Suprapubic skin (tissue), 4 donors: Measurements from ENCODE around the gene ZNF275.

Source experiments
- EP300 ChIP-seq: sonication (generic); formaldehyde crosslinking; IDR thresholded peaks from one replicate; pipeline ENCODE4 v1.6.1; 2017; ENCODE audit warnings: antibody characterized with exemption
- POLR2A ChIP-seq, 2 donors: fragments of 450-650 bp; IDR thresholded peaks; one replicate each; pipeline ENCODE4 v1.6.1; 2017; ENCODE audit warnings: antibody characterized with exemption in 2 of 2, mild to moderate bottlenecking in 2 of 2, moderate library complexity in 2 of 2
- POLR2AphosphoS5 ChIP-seq, 3 donors: sonication (generic); formaldehyde crosslinking; IDR thresholded peaks; one replicate each; pipeline ENCODE4 v1.6.1; 2017; ENCODE audit warnings: antibody characterized with exemption in 3 of 3
- TF ChIP-seq, protein P1 (sequence below), 2 donors: fragments of 200-600 bp in 1 of 2; fragments of 450-650 bp in 1 of 2; sonication (generic) in 1 of 2; IDR thresholded peaks; one replicate each; pipeline ENCODE4 v1.5.1; 2016 to 2019; ENCODE audit warnings: antibody characterized with exemption in 2 of 2, mild to moderate bottlenecking in 1 of 2, moderate library complexity in 1 of 2

DNA sequence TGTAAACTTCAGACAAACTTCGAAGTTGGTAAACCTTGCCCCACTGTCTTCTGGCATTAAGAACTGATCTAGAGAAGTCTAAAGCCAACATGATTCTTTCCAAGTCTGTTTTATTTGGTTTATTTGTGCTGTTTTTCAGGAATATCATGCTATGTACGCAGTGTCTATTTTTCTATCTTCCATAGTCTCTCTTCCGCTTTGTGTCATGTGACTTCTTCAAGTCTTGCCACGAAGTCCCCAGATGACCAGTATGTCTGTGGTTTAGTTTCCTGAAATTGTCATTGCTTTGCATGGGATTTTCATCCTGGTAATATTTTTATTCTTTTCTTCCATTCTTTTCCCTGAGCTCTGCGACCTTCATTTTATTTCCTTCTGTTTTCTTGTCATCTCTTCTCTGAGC is 52.1 kb downstream of the ZNF275 start:
- TF ChIP-seq, protein P1, sequence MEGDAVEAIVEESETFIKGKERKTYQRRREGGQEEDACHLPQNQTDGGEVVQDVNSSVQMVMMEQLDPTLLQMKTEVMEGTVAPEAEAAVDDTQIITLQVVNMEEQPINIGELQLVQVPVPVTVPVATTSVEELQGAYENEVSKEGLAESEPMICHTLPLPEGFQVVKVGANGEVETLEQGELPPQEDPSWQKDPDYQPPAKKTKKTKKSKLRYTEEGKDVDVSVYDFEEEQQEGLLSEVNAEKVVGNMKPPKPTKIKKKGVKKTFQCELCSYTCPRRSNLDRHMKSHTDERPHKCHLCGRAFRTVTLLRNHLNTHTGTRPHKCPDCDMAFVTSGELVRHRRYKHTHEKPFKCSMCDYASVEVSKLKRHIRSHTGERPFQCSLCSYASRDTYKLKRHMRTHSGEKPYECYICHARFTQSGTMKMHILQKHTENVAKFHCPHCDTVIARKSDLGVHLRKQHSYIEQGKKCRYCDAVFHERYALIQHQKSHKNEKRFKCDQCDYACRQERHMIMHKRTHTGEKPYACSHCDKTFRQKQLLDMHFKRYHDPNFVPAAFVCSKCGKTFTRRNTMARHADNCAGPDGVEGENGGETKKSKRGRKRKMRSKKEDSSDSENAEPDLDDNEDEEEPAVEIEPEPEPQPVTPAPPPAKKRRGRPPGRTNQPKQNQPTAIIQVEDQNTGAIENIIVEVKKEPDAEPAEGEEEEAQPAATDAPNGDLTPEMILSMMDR (IDR thresholded peaks at IDR 0.05), result no peak
- TF ChIP-seq POLR2A (IDR thresholded peaks at IDR 0.05) (no peak), POLR2AphosphoS5 (IDR thresholded peaks at IDR 0.05) (no peak), EP300 (no peak)
